Pulmonary artery endothelial cell (primary cell): ENCODE results near the gene GIGYF2. TPM values are rescaled to one million over a fixed set of nuclear protein-coding genes. Genes with fewer than 3 reads are reported as not detected.
"Not testable (repeated sequence)": the region's sequence is repeated elsewhere in the genome, so short reads cannot be mapped to it uniquely, and the experiment has no call there.

Experiments used
- DNase-seq: peaks from one replicate; pipeline ENCODE4 v3.0.0-alpha.2; 2011; ENCODE audit warnings: low read depth, low spot score
- total RNA-seq: library from RNA; depleted of rRNA; stranded (reverse); fragments of >200 nt; gene quantifications from 2 replicates; pipeline ENCODE4 v1.2.3, GENCODE V29; 2014

GIGYF2 gene
- total RNA-seq, 1 donor from 2014 or later: 53.0 TPM

DNA sequence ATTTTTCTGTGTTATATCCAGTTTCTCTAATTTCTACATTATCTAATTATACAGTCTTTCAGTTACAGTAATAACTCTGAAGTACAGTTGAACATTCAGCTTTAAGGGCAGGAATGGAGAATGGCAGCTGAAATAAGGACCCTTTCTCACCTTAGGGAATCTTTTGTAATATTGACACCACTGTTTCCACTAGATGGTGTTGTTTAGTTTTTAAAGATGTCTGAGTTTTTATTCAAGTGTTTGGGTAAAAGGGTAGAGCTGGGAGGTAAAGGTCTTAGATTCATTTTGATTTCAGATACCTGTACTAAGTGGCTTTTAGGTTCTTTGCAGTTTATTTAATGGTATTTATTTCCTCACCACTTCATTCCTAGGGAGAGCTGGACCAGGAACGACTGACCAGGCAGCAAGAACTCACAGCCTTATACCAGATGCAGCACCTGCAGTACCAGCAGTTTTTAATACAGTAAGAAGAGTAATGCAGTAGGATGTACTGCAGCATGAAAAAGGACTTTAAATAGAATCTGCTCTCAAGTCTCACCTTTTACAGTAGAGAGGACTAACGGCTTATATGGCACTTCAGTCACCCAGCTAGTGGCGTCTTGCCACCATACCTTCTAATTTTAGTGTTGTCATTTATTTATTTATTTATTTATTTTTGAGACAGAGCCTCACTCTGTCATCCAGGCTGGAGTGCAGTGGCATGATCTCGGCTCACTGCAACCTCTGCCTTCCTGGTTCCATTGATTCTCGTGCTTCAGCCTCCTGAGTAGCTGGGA, 112.4 kb downstream of the GIGYF2 start:
- DNase-seq: no peak

DNA sequence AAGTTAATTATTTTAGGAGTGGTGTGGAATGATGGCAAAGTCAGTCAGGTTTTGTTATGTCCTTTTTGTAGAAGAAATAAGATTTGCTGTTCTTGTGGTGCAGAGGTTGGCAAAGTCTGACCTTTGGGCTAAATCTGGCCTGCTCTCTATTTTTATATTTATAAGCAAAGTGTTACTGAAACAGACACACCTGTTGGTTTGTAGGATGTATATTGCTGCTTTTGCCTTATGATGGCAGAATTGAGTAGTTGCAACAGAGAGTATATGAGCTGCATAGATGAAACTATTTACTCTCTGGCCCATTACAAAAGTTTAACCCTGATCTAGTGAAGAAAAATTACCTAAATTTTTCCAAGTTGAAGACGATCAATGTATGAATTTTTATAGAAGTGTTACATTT, 113.3 kb downstream of the GIGYF2 start:
- no peak for DNase-seq

DNA sequence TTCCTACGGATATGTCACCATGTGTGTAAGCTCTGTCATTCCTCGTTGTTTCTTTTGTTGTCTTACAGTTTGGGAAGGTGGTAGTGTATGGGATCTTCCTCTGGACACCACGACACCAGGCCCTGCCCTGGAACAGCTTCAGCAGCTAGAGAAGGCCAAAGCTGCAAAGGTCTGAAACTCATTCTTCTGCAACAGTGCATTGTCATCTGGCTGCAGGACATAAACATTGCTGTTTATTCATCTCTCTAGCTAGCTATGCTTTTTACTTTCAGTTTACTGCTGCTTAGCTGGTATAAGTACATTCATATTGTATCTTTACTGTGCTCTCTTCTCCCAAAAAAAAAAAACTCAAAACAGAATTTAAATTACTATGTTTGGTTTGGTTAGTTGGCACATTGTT, 118.4 kb downstream of the GIGYF2 start:
- DNase-seq: no peak

DNA sequence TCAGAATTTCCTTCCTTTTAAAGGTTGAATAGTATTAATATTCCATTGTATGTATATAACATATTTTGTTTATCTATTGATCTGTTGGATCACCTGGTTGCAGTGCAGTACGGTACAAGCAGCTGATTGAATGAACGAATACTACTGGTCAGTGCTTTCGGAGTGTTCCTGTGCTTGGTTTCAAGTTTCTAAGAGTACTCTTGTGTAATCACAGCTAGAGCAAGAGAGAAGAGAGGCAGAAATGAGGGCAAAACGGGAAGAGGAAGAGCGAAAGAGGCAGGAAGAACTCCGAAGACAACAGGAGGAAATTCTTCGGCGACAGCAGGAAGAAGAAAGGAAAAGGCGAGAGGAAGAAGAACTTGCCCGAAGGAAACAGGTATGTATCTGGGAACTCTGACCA, 119.5 kb downstream of the GIGYF2 start:
- no peak for DNase-seq

DNA sequence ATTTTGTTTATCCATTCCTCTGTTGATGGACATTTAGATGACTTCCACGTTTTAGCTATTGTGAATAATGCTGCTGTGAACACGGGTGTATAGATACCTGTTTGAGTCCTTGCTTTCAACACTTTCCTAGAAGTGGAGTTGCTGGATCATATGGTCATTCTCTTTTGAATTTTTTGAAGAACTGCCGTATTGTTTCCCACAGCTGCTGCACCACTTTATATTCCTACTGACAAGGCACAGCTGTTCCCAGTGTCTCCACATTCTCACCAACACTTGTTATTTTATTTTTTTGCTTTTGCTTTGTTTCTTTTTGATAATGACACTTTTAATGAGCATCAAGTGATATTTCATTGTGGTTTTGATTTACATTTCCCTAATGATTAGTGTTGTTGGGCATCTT, 120.6 kb downstream of the GIGYF2 start:
- DNase-seq: no peak

DNA sequence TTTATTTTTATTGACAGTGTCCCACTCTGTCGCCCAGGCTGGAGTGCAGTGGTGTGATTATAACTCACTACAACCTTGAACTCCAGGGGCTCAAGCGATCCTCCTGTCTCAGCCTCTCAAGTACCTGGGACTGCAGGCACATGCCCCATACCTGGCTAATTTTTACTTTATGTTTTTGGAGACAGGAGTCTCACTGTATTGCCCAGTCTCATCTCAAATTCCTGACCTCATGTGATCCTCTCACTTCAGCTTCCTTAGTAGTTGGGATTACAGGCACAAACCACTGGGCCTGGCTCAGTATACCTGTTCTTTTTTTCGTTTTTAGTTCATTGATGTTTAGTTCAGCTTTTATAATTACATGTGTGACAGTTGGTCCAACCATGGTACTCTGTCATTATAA, 132.9 kb downstream of the GIGYF2 start:
- no peak for DNase-seq

DNA sequence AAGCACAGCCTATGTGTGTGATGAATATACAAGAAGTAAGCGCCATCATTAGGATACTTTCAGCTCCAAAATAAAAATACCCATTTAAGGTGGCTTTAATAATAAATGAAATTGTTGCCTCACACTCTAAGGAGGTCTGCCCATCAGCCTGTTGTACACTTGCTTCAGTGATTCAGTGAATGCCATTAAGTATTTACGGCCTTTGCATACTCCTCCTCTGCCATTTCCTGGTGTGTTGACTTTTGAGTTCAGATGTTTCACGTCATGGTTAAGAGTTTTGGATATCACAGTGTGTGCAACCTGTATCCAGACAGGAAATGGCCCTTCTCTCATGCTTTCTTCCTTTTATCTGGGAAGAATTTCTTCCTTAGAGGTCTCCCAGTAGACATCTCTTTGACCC, 134.4 kb downstream of the GIGYF2 start:
- DNase-seq: no peak

DNA sequence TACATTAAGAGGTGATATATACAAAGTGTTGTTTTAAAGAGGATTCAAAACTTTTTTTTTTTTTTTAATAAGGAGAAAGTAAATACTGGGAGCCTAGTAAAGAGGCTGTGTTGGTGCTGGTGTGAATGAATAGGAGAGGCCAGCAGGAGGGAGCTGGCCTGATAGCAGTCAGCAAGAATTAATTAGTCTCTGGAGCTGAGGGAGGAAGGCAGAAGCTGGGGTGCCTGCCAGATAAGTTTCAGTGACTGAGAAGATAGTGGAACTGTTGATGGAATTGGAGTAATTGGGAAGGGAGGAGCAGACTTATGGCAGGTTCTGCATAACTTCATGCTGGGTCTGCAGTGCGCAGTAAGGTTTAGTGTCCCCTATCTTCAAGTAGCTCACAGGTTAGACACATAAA, 136.7 kb downstream of the GIGYF2 start:
- no peak for DNase-seq

DNA sequence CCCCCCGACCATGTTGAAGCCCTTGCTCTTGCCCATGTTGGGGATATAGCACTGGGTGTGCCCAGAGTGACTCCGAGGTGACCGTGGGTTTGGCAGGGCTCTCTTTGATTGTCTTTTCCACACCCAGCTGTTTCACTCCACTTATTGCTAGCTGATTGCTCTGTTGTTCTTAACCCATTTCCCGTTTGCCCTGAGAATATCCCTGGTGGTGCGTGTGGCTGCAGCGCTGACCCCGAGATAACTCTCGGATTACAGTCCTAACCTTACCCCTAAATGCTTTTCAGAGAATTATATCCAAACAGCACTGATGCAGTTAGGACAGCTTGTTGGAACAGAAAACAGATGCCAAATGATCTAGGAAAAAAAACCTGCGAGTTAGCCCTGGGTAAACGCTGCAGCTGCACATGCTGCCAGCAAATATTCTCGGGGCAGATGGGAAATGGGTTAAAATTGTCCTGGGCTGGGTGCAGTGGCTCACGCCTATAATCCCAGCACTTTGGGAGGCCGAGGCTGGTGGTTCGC, 138.6 kb downstream of the GIGYF2 start:
- no peak for DNase-seq

DNA sequence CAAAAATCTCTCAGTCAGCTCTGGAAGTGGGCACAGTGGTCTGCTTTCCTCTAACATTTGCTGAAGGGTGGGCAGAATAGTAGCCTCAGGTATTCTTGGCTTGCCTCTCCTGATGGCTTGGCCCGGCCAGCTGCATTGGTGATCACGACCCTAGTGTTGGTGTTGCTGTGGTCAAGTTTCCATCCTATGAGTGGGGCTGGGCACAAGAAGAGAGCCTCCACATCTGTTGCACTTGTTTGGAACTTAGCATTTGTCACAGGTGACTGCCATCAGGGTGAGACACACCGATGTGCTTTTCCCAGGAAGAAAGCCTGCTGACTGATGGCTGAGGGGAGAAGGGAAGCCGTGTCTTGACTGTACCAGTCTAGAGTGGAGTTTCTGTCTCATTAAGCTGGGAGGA, 139.8 kb downstream of the GIGYF2 start:
- DNase-seq: no peak

DNA sequence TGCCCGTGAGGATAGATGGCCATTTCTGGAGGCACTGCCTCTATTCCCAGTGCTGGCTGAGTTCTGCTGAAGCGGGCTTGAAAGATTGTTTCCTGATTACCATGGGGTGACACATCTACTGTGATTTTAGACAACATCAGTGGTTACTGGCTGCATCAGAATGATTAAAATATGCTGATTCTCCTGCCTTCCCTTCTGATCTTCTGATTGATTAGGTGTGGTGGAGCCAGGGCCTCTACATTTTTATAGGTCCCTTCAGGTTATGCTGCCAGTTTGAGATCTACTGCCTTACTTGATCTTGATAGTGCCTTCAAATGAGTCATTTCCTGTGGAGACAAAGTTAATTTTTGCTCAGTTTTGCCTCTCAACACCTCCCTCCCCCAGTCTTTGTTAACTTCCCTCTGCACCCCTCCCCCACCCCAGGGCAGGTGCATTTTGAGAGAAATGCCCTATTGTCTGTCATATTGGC, 141.3 kb downstream of the GIGYF2 start:
- no peak for DNase-seq

DNA sequence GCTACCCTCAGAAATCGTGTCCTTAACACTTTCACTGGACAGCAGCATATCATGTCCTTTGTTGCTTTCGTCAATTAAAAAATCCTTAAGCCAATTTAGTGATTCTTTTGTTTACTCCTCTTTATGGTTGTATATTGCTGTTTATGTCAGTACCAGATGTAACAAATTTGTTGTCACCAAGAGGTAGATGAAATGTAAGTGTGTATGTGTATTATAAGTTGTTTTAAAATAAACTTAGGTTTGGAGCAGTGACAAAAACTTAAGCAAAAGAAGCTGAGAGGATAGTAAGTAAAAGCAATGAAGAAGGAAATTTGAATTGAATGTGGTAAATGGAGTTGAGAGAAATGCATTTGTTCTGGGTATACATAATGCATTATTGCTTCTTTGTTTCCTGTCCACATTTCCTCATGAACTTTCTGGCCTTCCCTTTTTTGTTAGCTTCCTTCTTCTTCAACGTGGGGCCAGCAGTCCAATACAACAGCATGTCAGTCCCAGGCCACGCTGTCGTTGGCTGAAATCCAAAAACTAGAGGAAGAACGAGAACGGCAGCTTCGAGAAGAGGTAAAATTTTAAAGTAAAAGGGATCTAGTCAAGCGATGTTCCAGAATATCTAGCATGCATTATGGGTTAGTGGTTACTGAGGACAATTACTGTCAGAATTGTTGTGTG, 142.4 kb downstream of the GIGYF2 start:
- peak; percentile 19 for DNase-seq

DNA sequence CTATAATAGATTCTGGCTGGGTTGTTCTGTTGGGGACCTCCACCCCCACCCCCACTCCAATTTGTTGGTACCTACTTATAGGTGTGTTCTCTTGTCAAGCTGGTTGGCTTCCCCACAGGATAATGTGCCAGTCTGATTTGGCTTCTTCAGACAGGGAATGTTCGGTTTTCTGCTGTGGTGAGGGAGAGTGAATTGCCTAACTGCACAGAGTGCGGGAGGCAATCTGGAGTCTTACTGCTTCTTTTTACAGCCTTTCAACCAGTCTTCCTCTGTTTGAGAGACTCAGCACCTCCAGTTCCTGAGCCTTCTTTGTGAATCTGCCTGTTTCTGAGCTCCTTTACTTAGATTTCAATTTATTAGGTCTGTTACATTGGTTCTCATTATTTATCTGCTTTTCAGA, 145.6 kb downstream of the GIGYF2 start:
- DNase-seq: no peak

DNA sequence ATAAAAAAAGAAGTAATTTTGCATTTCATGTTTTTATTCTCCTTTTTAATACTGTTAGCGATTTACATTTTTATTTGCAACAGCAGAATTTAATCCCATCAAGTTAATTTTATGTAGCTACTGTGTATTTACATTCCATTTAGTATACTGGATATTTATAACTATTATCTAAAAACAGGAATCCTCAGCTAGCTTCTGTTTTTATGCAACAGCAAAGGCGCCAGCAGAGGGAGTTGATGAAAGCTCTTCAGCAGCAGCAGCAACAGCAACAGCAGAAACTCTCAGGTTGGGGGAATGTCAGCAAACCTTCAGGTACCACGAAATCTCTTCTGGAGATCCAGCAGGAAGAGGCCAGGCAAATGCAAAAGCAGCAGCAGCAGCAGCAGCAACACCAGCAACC, 146.7 kb downstream of the GIGYF2 start:
- no peak for DNase-seq

DNA sequence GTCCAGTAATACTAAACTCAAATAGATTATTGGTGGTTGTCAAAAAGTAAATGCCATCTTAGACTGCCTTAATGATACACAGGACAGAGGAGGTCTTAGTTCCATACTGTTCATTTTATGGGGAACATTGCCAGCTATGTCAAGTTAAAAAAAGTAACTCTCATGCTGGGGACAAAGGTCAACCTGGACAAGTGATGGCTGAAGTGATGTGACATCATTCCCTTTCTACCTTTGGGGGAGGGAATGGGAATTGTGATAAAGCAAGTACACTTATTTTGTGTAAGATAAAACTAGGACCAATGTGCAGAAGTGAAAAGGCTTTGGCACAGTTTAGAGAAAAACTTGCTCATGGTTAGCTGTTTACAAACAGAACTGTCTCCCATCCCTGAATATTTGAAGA, 148.9 kb downstream of the GIGYF2 start:
- DNase-seq: no peak

DNA sequence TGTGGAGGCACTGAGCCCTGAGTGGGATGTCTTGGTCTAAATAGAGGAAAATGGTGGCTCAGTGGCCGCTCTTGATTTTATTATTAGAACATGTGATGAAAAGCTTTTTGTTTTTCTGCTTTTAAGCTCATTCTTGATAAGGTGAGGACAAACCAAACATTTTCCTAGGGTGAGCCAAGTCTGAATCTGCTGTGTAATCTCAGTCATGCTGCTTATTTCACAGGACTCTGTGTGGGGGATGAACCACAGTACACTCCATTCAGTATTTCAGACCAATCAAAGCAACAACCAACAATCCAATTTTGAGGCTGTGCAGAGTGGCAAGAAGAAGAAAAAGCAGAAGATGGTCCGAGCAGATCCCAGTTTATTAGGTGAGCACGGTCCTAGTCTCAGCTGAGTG, 152.9 kb downstream of the GIGYF2 start:
- DNase-seq: no peak

DNA sequence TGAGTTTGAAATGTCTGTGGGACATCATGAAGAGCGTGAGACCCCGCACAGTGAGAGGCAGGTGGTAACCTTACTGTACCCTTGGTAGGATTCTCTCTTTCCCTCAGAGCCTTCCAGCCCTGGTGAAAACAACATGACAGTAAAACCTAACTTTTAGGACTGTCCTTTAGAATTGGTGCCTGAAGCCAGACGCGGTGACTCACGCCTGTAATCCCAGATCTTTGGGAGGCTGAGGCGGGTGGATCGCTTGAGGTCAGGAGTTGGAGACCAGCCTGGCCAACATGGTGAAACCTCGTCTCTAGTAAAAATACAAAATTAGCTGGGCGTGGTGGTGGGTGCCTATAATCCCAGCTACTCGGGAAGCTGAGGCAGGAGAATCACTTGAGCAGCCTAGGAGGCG, 154.9 kb downstream of the GIGYF2 start:
- not testable (repeated sequence) for DNase-seq

DNA sequence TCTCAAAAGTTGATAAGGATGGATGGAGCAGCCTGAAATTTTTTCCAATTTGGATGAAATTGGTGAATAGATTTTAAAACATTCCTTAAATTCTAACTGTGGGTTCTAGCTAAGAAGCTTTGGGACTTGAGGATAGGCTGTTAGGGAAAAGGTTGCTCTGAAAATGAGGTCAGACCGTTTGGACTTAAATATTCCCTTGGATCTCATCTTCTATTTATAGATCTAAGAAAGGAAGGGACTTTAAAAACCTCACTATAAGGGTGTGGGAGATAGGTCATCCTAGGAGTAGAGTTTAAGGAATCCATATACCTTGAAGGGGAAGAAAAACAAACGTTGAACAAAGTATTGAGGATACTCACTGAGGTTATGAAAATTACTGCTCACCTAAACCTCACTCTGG, 155.5 kb downstream of the GIGYF2 start:
- no peak for DNase-seq

DNA sequence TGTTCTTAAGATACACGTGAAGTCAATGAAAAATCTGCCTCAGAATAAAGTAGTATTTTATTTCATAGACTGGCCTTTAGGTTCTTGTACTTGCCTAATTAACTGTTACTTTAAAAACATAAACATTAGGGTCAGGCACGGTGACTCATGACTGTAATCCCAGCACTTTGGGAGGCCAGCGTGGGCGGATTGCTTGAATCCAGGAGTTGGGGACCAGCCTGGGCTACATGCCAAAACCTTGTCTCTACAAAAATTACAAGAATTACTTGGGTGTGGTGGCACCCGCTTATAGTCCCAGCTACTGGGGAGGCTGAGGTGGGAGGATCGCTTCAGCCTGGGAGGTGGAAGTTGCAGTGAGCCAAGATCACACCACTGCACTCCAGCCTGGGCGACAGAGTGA, 157.0 kb downstream of the GIGYF2 start:
- peak; percentile 13 for DNase-seq

DNA sequence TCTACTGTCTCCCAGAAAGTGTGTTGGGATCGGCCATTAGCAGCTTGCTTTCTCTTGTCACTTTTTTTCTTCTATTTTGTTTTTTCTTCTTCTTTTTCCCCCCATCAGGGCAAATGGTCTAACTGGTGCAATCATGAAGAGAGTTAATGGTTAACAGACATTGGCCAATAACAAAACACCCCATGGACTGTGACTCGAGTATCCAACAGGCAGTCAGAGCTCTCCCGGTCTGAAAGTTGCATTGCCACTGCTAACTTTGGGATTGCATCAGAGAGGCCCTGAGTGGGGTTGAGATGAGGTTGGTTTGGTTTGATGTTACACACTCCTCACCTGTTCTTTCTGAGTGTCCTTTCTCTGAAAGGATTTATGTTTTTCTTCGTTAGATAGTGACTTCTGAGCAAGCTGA, 160.0 kb downstream of the GIGYF2 start:
- no peak for DNase-seq

DNA sequence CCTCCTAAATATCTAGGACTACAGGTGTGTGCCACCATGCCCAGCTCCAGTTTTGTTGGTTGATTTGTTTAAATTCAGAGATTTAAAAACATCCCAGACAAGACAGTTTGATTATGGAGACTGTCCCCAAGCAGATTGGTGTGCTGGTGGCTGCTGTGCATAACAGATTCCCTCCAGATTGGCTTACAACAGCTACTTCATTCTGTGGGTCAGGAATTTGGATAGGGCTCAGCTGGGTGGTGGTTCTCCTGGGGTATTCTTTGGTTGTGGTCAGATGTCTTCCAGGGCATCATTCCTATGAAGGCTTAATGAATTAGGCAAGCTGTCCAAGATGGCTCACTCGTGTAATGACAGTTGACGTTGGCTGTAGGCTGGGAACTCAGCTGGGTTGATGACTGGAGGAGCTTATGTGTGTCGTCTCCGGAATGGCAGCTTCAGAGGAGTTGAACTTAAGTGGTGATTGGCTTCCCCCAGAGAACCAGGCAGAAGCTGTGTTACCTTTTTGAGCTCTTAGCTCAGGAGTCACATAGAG, 162.3 kb downstream of the GIGYF2 start:
- no peak for DNase-seq

DNA sequence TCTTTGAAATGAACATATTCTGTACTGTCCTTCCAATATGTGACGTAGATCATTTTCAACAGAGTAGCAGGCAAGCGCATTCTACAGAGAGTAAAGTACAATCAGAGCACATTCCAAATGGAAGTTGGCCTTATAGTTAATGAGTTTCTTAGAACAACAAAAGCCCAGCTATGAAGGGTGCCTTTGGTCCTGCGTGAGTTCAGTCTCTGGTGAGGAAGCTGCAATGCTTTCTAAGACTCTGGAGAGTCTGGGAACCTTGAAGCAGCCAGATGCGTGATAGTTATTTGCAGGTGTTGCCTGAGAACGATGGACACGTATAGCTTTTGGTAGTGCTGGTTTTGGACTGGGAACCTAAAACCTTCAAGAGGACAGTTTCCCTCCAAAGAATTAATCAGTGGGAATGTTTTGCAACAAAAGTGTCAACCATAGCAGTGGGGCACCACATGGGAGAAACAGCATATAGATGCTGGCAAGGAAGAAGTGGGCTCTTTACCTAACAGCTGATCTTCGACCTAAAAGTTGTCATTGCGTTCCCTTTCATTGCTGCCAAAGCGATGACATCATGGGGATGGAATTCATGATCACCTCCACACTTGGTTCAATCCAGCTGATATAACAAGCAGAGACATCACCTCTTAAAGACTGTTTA, 163.6 kb downstream of the GIGYF2 start:
- no peak for DNase-seq
